GM23248 (cell line): ENCODE data around the gene CNN2. TPM values are rescaled to one million over a fixed set of nuclear protein-coding genes. Genes with fewer than 3 reads are reported as not detected.

ENCODE experiments used
- DNase-seq: peaks from one replicate; pipeline ENCODE4 v3.0.0-alpha.2; 2015
- H2AFZ ChIP-seq: fragments of 200-600 bp; sonication (generic); 2 replicates; pipeline ENCODE4 v1.6.1; 2016; ENCODE audit warnings: antibody characterized with exemption
- H3F3A ChIP-seq: fragments of 200-600 bp; sonication (generic); 2 replicates; pipeline ENCODE4 v1.6.1; 2016; ENCODE audit warnings: mild to moderate bottlenecking, antibody characterized with exemption, mixed run types; ENCODE audit not compliant: insufficient read depth
- H3K27ac ChIP-seq: fragments of 200-600 bp; sonication (generic); 2 replicates; pipeline ENCODE4 v1.5.1; 2016; ENCODE audit warnings: mild to moderate bottlenecking
- H3K27me3 ChIP-seq: fragments of 200-600 bp; sonication (generic); replicated peaks from 2 replicates; pipeline ENCODE4 v1.6.1; 2016; ENCODE audit warnings: mild to moderate bottlenecking; ENCODE audit not compliant: insufficient read depth
- H3K36me3 ChIP-seq: fragments of 200-600 bp; sonication (generic); 2 replicates; pipeline ENCODE4 v1.6.1; 2016; ENCODE audit warnings: low read depth, mild to moderate bottlenecking
- H3K4me1 ChIP-seq: fragments of 200-600 bp; sonication (generic); 2 replicates; pipeline ENCODE4 v1.6.1; 2016; ENCODE audit warnings: mild to moderate bottlenecking; ENCODE audit not compliant: insufficient read depth
- H3K4me2 ChIP-seq: fragments of 200-600 bp; sonication (generic); one replicate; pipeline ENCODE4 v1.6.1; 2016; ENCODE audit warnings: mild to moderate bottlenecking; ENCODE audit not compliant: unreplicated experiment
- H3K4me3 ChIP-seq: fragments of 200-600 bp; sonication (generic); 2 replicates; pipeline ENCODE4 v1.5.1; 2016; ENCODE audit warnings: mild to moderate bottlenecking
- H3K79me2 ChIP-seq: fragments of 200-600 bp; sonication (generic); 2 replicates; pipeline ENCODE4 v1.6.1; 2016; ENCODE audit warnings: mild to moderate bottlenecking; ENCODE audit not compliant: insufficient read depth
- H3K9ac ChIP-seq: fragments of 200-600 bp; sonication (generic); 2 replicates; pipeline ENCODE4 v1.6.1; 2016; ENCODE audit warnings: mild to moderate bottlenecking
- H3K9me2 ChIP-seq: fragments of 200-600 bp; sonication (generic); 2 replicates; pipeline ENCODE4 v1.6.1; 2016; ENCODE audit warnings: mixed run types, mild to moderate bottlenecking, moderate library complexity; ENCODE audit not compliant: insufficient read depth
- H3K9me3 ChIP-seq: fragments of 200-600 bp; sonication (generic); one replicate; pipeline ENCODE4 v1.6.1; 2017; ENCODE audit warnings: low read depth
- H4K20me1 ChIP-seq: fragments of 200-600 bp; sonication (generic); 2 replicates; pipeline ENCODE4 v1.6.0; 2016; ENCODE audit not compliant: insufficient read depth
- EZH2 ChIP-seq: fragments of 200-600 bp; sonication (generic); IDR thresholded peaks from 2 replicates; pipeline ENCODE4 v1.6.1; 2018; ENCODE audit warnings: antibody characterized with exemption, mild to moderate bottlenecking; ENCODE audit not compliant: insufficient read depth, poor library complexity, severe bottlenecking
- EZH2phosphoT487 ChIP-seq: fragments of 200-600 bp; sonication (generic); IDR thresholded peaks from 2 replicates; pipeline ENCODE4 v1.6.1; 2018; ENCODE audit warnings: antibody characterized with exemption, moderate library complexity, mild to moderate bottlenecking, low read depth; ENCODE audit not compliant: insufficient read depth
- WGBS, 2 experiments: methylation state at CpG; one replicate each; pipeline ENCODE4 v1.1.6; 2015 to 2017; ENCODE audit warnings: low lambda C conversion rate in 2 of 2, low coverage in 1 of 2; ENCODE audit errors: missing lambda C conversion rate in 2 of 2; 5-methylcytosine and 5-hydroxymethylcytosine counted together
- in situ Hi-C: fragments of 300-500 bp; cut with MboI; formaldehyde crosslinking; loops from 2 replicates; pipeline ENCODE4 v1.15.0; 2020
- polyA plus RNA-seq: library from polyadenylated mRNA; unstranded; fragments of >200 nt; fragmentation: Nextera tagmentation; extraction: Ambion mirVana; gene quantifications from 2 replicates; pipeline ENCODE4 v1.2.1, GENCODE V29; 2016
- total RNA-seq: library from RNA; depleted of rRNA; stranded (reverse); fragments of >200 nt; shearing (Covaris generic); gene quantifications from 2 replicates; pipeline ENCODE4 v1.2.3, GENCODE V29; 2014

The CNN2 gene
- total and polyA plus RNA-seq, 2 experiments from 2014 or later = 244 to 400 TPM

DNA sequence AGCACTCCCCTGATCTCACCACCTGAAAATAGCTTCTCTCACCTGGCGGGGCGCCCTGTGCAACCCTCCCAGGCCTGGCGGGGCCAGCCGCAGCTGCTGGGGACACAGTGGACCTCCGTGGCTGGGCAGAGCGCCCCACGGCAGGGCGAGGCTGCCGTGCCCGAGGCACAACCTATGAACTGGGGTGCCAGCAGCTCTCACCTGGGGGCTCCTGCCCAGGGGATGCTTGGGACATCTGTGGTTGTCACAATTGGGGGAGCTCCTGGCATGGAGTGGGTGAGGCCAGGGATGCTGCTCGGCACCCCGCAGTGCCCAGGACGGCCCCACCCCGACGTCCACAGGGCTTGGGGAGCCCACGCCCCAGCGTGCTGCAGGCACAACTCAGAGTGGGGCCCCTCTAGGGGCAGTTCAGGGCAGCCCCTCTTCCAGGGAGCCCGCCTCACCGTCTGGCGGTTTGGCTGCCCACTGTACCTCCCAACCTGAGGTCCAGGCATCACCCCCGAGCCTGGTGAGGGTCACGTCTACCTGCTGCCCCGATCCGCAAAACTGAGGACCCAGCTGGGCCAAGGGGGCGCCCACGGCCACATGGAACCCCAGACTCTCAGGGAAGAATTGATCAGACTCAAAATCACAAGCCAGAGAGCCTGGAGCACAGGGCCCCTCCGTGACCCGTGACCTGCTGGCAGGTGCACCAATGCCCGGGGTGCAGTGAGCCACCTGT lies 11.2 kb upstream of the CNN2 start:
- no peak overlapping the region for H2AFZ ChIP-seq
- peaks cover 33% of the 10 kb centered on the region for H3K4me1 ChIP-seq
- no peaks in the 10 kb centered on the region; the same call in 1 of the 2 replicates for H4K20me1 ChIP-seq
- DNase-seq = no peak
- H3K9me2 ChIP-seq = no peaks in the 10 kb centered on the region
- TF ChIP-seq EZH2phosphoT487 (no peak), EZH2 (no peak)
- WGBS, 2 experiments = 90 to 91% methylated on average over 26 to 29 of the region's 29 CpGs
- in situ Hi-C loops = no loop called here
- no peak overlapping the region for H3K27ac ChIP-seq
- H3K4me2 ChIP-seq = no peak overlapping the region
- H3K4me3 ChIP-seq = no peak overlapping the region
- H3K9ac ChIP-seq = 0 out of 2 replicates have a peak overlapping the region, but pooled peaks have one; percentile 49
- H3K36me3 ChIP-seq = no peaks in the 10 kb centered on the region
- H3K27me3 ChIP-seq = no peaks in the 10 kb centered on the region
- H3K79me2 ChIP-seq = peaks cover 85% of the 10 kb centered on the region
- no peaks in the 10 kb centered on the region for H3F3A ChIP-seq
- no peaks in the 10 kb centered on the region for H3K9me3 ChIP-seq

- H3K9me2 ChIP-seq = no peaks in the 10 kb centered on the region
- H3K79me2 ChIP-seq = peaks cover 92% of the 10 kb centered on the region
- no peak overlapping the region for H2AFZ ChIP-seq
- peak overlapping the region; percentile 49 for H3K9ac ChIP-seq
- H3K27ac ChIP-seq = peak overlapping the region; percentile 64
- no peak for TF ChIP-seq EZH2phosphoT487
- no peak overlapping the region for H3K4me3 ChIP-seq
- H3K27me3 ChIP-seq = no peaks in the 10 kb centered on the region
- peak overlapping the region; percentile 46 for H3K4me2 ChIP-seq
- H3K36me3 ChIP-seq = no peaks in the 10 kb centered on the region
- DNase-seq = no peak
- no peaks in the 10 kb centered on the region; the same call in 1 of the 2 replicates for H4K20me1 ChIP-seq
- in situ Hi-C loops = no loop called here
- H3F3A ChIP-seq = no peaks in the 10 kb centered on the region
- peaks cover 33% of the 10 kb centered on the region for H3K4me1 ChIP-seq
- WGBS, 2 experiments = 33 to 39% methylated on average over 28 to 31 of the region's 31 CpGs
- no peaks in the 10 kb centered on the region for H3K9me3 ChIP-seq
Measured at GRCh38 chr19:1015782-1016646, 10.4 kb upstream of the CNN2 start.

GRCh38 chr19:1016647-1017114 lies 9.7 kb upstream of the CNN2 start:
- Histone ChIP-seq H3K4me1 (peaks cover 33% of the 10 kb centered on the region), H2AFZ (no peak overlapping the region), H3K9me2 (no peaks in the 10 kb centered on the region), H3K79me2 (peaks cover 92% of the 10 kb centered on the region), H3F3A (peaks cover under 1% of the 10 kb centered on the region; the same call in 1 of the 2 replicates), H3K27ac (peak overlapping the region; percentile 64), H3K9ac (peak overlapping the region; percentile 49), H3K9me3 (no peaks in the 10 kb centered on the region), H4K20me1 (no peaks in the 10 kb centered on the region; the same call in 1 of the 2 replicates), H3K27me3 (no peaks in the 10 kb centered on the region), H3K4me3 (0 out of 2 replicates have a peak overlapping the region, but pooled peaks have one; percentile 3), H3K36me3 (no peaks in the 10 kb centered on the region), H3K4me2 (peak overlapping the region; percentile 46)
- 23 to 26% methylated on average over 11 to 12 of the region's 12 CpGs for WGBS, 2 experiments
- in situ Hi-C loops = no loop called here
- TF ChIP-seq EZH2 (no peak), EZH2phosphoT487 (no peak)
- DNase-seq = peak; percentile 89

DNA sequence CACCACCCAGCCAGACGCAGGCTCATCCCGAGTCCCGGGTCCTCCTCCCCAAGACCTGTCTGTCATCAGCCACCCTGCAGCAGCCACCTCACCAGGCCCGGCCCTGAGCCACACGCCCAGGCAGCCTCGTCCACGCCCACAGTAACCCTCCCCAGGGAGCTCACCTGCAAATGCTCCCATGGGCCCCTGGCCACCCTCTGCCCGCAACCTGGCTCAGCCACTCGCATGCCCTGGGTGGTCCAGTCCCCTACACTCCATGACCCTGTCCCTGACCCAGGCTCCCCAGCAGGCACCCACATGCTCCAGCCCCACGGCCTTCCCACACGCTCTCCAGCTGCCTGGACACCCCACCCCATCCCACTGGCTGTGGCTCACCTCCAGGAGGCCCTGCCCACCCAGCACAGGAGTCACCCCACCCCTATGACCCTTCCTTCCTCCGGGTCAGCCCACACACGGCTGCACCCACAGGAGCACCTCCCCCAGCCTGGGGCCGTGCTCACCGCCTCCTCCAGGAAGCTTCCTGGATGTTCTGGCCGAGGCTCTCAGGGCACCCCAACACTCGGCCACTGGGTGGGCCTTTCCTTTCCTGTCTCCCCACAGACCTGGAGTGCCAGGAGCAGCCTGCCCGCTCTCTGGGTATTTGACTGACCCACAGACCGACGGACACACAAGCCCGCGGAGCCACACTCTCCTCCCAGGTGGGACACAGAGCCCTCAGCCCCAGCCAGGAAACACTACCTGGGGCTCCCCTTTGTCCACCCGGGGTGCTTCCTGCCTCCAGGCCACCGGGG lies 9.1 kb upstream of the CNN2 start:
- H3K4me2 ChIP-seq = peak overlapping the region; percentile 46
- H3K4me3 ChIP-seq = 0 out of 2 replicates have a peak overlapping the region, but pooled peaks have one; percentile 3
- in situ Hi-C loops = no loop called here
- no peaks in the 10 kb centered on the region for H3K27me3 ChIP-seq
- no peak for DNase-seq
- H2AFZ ChIP-seq = no peak overlapping the region
- peaks cover 33% of the 10 kb centered on the region for H3K4me1 ChIP-seq
- H4K20me1 ChIP-seq = no peaks in the 10 kb centered on the region; the same call in 1 of the 2 replicates
- no peaks in the 10 kb centered on the region for H3K9me2 ChIP-seq
- peaks cover 7% of the 10 kb centered on the region for H3F3A ChIP-seq
- peaks cover 86% of the 10 kb centered on the region for H3K79me2 ChIP-seq
- H3K27ac ChIP-seq = peak overlapping the region; percentile 64
- WGBS, 2 experiments = 55 to 58% methylated on average over 22 to 24 of the region's 24 CpGs
- no peaks in the 10 kb centered on the region for H3K9me3 ChIP-seq
- TF ChIP-seq EZH2 (no peak), EZH2phosphoT487 (no peak)
- peak overlapping the region; percentile 49 for H3K9ac ChIP-seq
- no peaks in the 10 kb centered on the region for H3K36me3 ChIP-seq
